GM06990 (cell line): Measurements from ENCODE around the gene NACA2.
"Not testable (repeated sequence)": the region's sequence is repeated elsewhere in the genome, so short reads cannot be mapped to it uniquely, and the experiment has no call there.

Experiments
- DNase-seq: peaks from one replicate; pipeline ENCODE4 v3.0.0-alpha.2; 2011; ENCODE audit not compliant: insufficient read length; ENCODE audit errors: extremely low read depth
- H3K27me3 ChIP-seq: replicated peaks from 2 replicates; pipeline ENCODE4 v1.6.0; 2011; ENCODE audit warnings: low read length; ENCODE audit not compliant: control insufficient read depth, insufficient read depth
- H3K36me3 ChIP-seq: 2 replicates; pipeline ENCODE4 v1.5.1; 2011; ENCODE audit warnings: low read length; ENCODE audit not compliant: control insufficient read depth, insufficient read depth
- H3K4me3 ChIP-seq: replicated peaks from 2 replicates; pipeline ENCODE4 v1.5.1; 2011; ENCODE audit warnings: low read depth, mild to moderate bottlenecking, control low read depth, low read length
- CTCF ChIP-seq: IDR thresholded peaks from 2 replicates; pipeline ENCODE4 v1.5.1; 2011; ENCODE audit warnings: low read length, control low read depth, mild to moderate bottlenecking, inconsistent platforms; ENCODE audit not compliant: insufficient read depth, poor library complexity, severe bottlenecking

The NACA2 gene

GRCh38 chr17:61634011-61634539, 43.1 kb upstream of the NACA2 start:
- Histone ChIP-seq H3K27me3 (no peaks in the 10 kb centered on the region), H3K4me3 (no peak overlapping the region), H3K36me3 (no peaks in the 10 kb centered on the region)
- no peak for DNase-seq
- TF ChIP-seq CTCF: no peak

- no peaks in the 10 kb centered on the region for H3K36me3 ChIP-seq
- TF ChIP-seq CTCF: no peak
- H3K4me3 ChIP-seq: no peak overlapping the region
- H3K27me3 ChIP-seq: no peaks in the 10 kb centered on the region
- no peak for DNase-seq
Observed at GRCh38 chr17:61632826-61633225, 41.8 kb upstream of the NACA2 start.

GRCh38 chr17:61631800-61632199, 40.8 kb upstream of the NACA2 start:
- Histone ChIP-seq H3K36me3 (no peaks in the 10 kb centered on the region), H3K27me3 (no peaks in the 10 kb centered on the region)
- no peak for DNase-seq

GRCh38 chr17:61628158-61628557, 37.1 kb upstream of the NACA2 start:
- not testable (repeated sequence) for H3K27me3 ChIP-seq, H3K36me3 ChIP-seq, DNase-seq, H3K4me3 ChIP-seq

More at GRCh38 chr17:61631800-61632199, 40.8 kb upstream of the NACA2 start:
- H3K4me3 ChIP-seq: no peak overlapping the region
- no peak for TF ChIP-seq CTCF

GRCh38 chr17:61627658-61628057, 36.6 kb upstream of the NACA2 start:
- H3K36me3 ChIP-seq: no peaks in the 10 kb centered on the region
- H3K27me3 ChIP-seq: no peaks in the 10 kb centered on the region
- H3K4me3 ChIP-seq: no peak overlapping the region
- no peak for DNase-seq
- no peak for TF ChIP-seq CTCF

- no peaks in the 10 kb centered on the region for H3K36me3 ChIP-seq
- no peaks in the 10 kb centered on the region for H3K27me3 ChIP-seq
- TF ChIP-seq CTCF: no peak
- H3K4me3 ChIP-seq: no peak overlapping the region
- no peak for DNase-seq
Observed at GRCh38 chr17:61627125-61627524, 36.1 kb upstream of the NACA2 start.
